CD4-positive, alpha-beta T cell treated with Interleukin-17A for 4 hours (primary cell): ENCODE data around the gene ARHGAP30.
"Not testable (repeated sequence)": the region's sequence is repeated elsewhere in the genome, so short reads cannot be mapped to it uniquely, and the experiment has no call there.

ENCODE experiments used
- DNase-seq: peaks from one replicate; pipeline ENCODE4 v3.0.0-alpha.2; 2020; ENCODE audit warnings: mixed read lengths

The ARHGAP30 gene

GRCh38 chr1:161038523-161039153 is 31.1 kb downstream of the ARHGAP30 start, which contains the start of gene TSTD1:
Gene TSTD1, minus strand, starts transcription at chr1:161038964. Its CDS starts 75 bp downstream, at chr1:161038889.
- peak; percentile 90 for DNase-seq

GRCh38 chr1:161037661-161038522 is 31.8 kb downstream of the ARHGAP30 start:
- no peak for DNase-seq

- DNase-seq = no peak
These were observed 35.9 kb downstream of the ARHGAP30 start for GRCh38 chr1:161033751-161034150.

GRCh38 chr1:161032409-161032808 is 37.3 kb downstream of the ARHGAP30 start:
- no peak for DNase-seq

- DNase-seq = no peak
These were observed 37.8 kb downstream of the ARHGAP30 start for GRCh38 chr1:161031874-161032273.

GRCh38 chr1:161029466-161029865 is 40.2 kb downstream of the ARHGAP30 start:
- DNase-seq = not testable (repeated sequence)

GRCh38 chr1:161026954-161027353 is 42.7 kb downstream of the ARHGAP30 start:
- not testable (repeated sequence) for DNase-seq

GRCh38 chr1:161022432-161022831 is 47.3 kb downstream of the ARHGAP30 start:
- not testable (repeated sequence) for DNase-seq

- no peak for DNase-seq
These were observed 47.7 kb downstream of the ARHGAP30 start for GRCh38 chr1:161021970-161022353.

GRCh38 chr1:161021165-161021969 is 48.3 kb downstream of the ARHGAP30 start:
- peak; percentile 95 for DNase-seq

- no peak for DNase-seq
These were observed 49.1 kb downstream of the ARHGAP30 start, which contains the start of gene F11R for GRCh38 chr1:161020509-161021164. Gene F11R, minus strand, starts transcription at chr1:161021152. Its CDS starts 79 bp downstream, at chr1:161021073.

GRCh38 chr1:161019751-161020495 is 49.8 kb downstream of the ARHGAP30 start:
- no peak for DNase-seq

GRCh38 chr1:161019111-161019660 is 50.5 kb downstream of the ARHGAP30 start:
- DNase-seq = not testable (repeated sequence)

- DNase-seq = no peak
These were observed 51.1 kb downstream of the ARHGAP30 start for GRCh38 chr1:161018631-161018930.

GRCh38 chr1:161017756-161018630 is 51.7 kb downstream of the ARHGAP30 start:
- DNase-seq = no peak

- DNase-seq = not testable (repeated sequence)
These were observed 52.5 kb downstream of the ARHGAP30 start for GRCh38 chr1:161017181-161017580.

GRCh38 chr1:161016683-161017082 is 53.0 kb downstream of the ARHGAP30 start:
- DNase-seq = not testable (repeated sequence)

GRCh38 chr1:161013488-161014230 is 56.0 kb downstream of the ARHGAP30 start:
- DNase-seq = peak; percentile 78

- peak; percentile 32 for DNase-seq
These were observed 56.6 kb downstream of the ARHGAP30 start for GRCh38 chr1:161013131-161013487.

GRCh38 chr1:161012420-161012819 is 57.3 kb downstream of the ARHGAP30 start:
- no peak for DNase-seq
